ENCODE measurements around the gene GABARAP.
A peak's percentile ranks its signal among the peaks of the same experiment; 100 is the strongest.

GABARAP gene

GRCh38 chr17:7260151-7260550, 17.9 kb upstream of the GABARAP start:
- TF ChIP-seq, protein P1, sequence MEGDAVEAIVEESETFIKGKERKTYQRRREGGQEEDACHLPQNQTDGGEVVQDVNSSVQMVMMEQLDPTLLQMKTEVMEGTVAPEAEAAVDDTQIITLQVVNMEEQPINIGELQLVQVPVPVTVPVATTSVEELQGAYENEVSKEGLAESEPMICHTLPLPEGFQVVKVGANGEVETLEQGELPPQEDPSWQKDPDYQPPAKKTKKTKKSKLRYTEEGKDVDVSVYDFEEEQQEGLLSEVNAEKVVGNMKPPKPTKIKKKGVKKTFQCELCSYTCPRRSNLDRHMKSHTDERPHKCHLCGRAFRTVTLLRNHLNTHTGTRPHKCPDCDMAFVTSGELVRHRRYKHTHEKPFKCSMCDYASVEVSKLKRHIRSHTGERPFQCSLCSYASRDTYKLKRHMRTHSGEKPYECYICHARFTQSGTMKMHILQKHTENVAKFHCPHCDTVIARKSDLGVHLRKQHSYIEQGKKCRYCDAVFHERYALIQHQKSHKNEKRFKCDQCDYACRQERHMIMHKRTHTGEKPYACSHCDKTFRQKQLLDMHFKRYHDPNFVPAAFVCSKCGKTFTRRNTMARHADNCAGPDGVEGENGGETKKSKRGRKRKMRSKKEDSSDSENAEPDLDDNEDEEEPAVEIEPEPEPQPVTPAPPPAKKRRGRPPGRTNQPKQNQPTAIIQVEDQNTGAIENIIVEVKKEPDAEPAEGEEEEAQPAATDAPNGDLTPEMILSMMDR (IDR thresholded peaks at IDR 0.05; ENCODE audit: low read depth, low read length, missing control alignments), result no peak
- H3K4me3 ChIP-seq (ENCODE audit: low read depth, low read length), result no peak overlapping the region

GRCh38 chr17:7259555-7259889, 17.3 kb upstream of the GABARAP start:
- no peak for DNase-seq (ENCODE audit: low read depth)
- TF ChIP-seq, protein P1 (IDR thresholded peaks at IDR 0.05; ENCODE audit: low read depth, low read length, missing control alignments), result no peak
- no peak overlapping the region for H3K4me3 ChIP-seq (ENCODE audit: low read depth, low read length)

More at GRCh38 chr17:7260151-7260550, 17.9 kb upstream of the GABARAP start:
- no peak for DNase-seq (ENCODE audit: low read depth)

DNA sequence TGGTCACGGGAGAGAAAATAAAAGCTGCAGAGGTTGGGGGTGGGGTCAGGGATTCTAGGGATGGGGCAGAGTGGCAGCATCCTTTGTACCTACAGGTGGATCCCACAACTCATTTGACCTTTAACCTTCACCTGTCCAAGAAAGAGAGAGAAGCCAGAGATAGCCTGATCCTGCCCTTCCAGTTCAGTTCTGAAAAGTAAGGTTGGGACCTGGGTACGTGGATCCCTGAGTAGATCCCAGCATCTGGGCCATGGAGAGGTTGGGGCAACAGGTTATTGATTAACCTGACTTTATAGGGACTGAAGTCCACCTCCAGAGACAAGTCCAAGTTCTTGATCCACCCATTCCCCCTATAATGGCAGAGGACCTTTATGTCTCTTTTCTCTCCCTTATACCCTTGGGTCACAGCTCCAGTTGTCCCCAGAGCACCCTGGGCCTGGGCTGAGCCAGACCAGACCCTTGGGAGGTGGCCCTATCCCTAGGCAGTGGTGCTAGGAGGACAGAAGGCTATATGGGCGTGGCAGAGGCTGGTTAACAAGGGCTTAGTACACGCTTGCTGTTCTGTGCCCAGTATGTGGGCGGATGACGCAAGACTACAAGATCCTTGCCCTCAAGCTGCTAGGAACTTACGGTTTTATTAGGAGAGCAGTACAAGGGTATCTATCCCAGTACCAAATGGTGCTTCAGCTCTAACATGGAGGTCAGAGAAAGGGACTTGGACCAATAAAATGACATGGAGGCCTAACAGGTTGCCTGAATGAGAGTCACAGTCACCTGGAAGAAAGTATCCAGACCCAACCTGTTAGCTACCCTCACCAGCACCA, 16.7 kb upstream of the GABARAP start:
- no peak overlapping the region for H3K4me3 ChIP-seq (ENCODE audit: low read depth, low read length)
- TF ChIP-seq, protein P1 (IDR thresholded peaks at IDR 0.05; ENCODE audit: low read depth, low read length, missing control alignments), result no peak
- no peak for DNase-seq (ENCODE audit: low read depth)

- no peak for DNase-seq (ENCODE audit: low read depth)
- H3K4me3 ChIP-seq (ENCODE audit: low read depth, low read length), result no peak overlapping the region
- TF ChIP-seq, protein P1 (IDR thresholded peaks at IDR 0.05; ENCODE audit: low read depth, low read length, missing control alignments), result no peak
Measured at GRCh38 chr17:7256766-7257456, 14.7 kb upstream of the GABARAP start.

DNA sequence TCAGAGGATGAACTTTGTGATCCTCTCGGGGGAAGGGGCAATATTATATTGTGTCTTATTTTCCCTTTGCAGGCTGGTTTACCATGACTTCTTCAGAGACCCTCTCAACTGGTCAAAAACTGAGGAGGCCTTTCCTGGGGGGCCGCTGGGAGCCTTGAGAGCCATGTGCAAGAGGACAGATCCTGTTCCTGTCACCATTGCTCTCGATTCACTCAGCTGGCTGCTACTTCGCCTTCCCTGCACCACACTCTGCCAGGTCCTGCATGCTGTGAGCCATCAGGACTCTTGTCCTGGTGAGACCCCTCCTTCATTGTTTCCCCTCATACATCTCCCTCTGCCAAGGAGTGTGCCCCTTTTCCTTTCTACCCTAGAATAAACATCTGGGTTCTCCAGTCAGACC, 12.3 kb upstream of the GABARAP start:
- TF ChIP-seq, protein P1 (IDR thresholded peaks at IDR 0.05; ENCODE audit: low read depth, low read length, missing control alignments), result no peak
- H3K4me3 ChIP-seq (ENCODE audit: low read depth, low read length), result no peak overlapping the region
- DNase-seq (ENCODE audit: low read depth), result no peak

- no peak for DNase-seq (ENCODE audit: low read depth)
- TF ChIP-seq, protein P1 (IDR thresholded peaks at IDR 0.05; ENCODE audit: low read depth, low read length, missing control alignments), result no peak
- peak overlapping the region; percentile 77 for H3K4me3 ChIP-seq (ENCODE audit: low read depth, low read length)
Measured at GRCh38 chr17:7253082-7253481, 10.8 kb upstream of the GABARAP start.

All from GM12864 (cell line).